ENCODE data around the gene IRS2. TPM values are rescaled to one million over a fixed set of nuclear protein-coding genes. Genes with fewer than 3 reads are reported as not detected.

IRS2 gene
- total RNA-seq, 2 donors from 2014 or later: 15.9 to 25.1 TPM

DNA sequence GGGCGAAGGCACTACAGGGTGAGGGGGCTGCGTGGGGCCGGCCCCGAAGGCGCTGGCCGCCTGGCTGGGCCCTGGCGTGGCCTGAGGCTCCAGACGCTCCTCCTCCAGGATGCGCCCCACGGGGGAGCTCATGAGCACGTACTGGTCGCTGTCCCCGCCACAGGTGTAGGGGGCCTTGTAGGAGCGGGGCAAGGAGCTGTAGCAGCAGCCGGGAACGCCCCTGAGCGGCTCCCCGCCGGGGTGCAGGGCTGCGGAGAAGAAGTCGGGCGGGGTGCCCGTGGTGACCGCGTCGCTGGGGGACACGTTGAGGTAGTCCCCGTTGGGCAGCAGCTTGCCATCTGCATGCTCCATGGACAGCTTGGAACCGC is 3.0 kb downstream of the IRS2 start:
- no peak for DNase-seq (ENCODE audit: low spot score)
- intact Hi-C loops (cut with DNase I): loop anchor here (5.0 to 10.0 kb wide), 3 partner anchors 329 to 819 kb away; no protein-coding TSS in a partner anchor

DNA sequence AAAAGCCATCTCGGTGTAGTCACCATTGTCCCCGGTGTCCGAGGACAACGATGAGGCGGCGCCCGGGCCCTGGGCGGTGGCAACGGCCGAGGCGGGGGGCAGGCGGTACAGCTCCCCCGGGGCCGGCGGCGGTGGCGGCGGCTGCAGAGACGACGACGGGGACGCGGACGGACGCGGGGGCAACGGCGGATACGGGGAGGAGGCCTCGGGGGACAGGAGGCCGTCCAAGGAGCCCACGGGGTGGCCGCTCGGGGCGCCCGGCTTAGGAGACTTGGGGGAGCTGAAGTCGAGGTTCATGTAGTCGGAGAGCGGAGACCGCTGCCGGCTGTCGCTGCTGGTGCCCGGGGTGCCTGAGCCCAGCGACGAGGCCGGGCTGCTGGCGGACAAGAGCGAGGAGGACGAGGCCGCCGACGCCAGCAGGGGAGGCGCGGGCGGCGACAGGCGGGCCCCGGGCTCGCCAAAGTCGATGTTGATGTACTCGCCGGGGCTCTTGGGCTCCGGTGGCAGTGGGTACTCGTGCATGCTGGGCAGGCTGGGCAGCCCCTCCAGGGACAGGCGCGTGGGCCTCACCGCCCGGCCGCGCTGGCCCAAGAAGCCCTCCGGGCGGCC is 3.5 kb downstream of the IRS2 start:
- intact Hi-C loops (cut with DNase I): loop anchor here (5.0 to 10.0 kb wide), 3 partner anchors 329 to 818 kb away; no protein-coding TSS in a partner anchor
- DNase-seq (ENCODE audit: low spot score): no peak

DNA sequence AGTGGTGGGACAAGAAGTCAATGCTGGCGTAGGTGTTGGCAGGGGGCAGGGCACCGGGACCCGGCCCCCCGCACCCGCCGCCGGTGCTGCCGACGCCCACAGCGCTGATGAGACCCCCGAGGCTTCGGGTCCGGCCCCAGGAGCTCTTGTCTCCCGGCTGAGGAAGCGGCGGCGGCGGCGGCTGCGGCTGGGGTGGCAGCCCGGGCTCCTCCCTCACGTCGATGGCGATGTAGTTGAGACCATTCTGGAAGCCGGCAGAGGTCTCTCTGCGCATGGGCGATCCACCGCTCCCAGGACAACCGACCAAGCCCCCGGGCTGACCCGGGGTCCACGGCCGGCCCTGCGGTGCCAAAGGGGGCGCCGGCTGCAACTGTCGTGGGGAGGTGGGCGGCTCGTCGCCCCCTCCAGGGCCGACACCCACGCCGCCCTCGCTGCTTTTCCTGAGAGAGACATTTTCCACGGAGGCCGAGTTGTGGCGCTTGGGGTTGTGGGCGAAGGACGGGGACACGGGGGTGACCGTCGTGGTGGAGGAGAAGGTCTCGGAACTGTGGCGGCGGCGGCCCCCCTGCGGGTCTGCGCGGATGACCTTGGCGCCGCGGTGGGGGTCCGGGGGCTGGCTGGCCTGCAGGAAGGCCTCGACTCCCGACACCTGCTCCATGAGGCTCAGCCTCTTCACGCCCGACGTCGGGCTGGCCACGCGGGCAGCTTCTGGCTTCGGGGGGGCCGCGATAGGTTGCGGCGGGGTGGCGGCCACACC is 4.1 kb downstream of the IRS2 start:
- DNase-seq (ENCODE audit: low spot score): no peak
- intact Hi-C loops (cut with DNase I): loop anchor here (5.0 to 10.0 kb wide), 3 partner anchors 330 to 817 kb away; no protein-coding TSS in a partner anchor

DNA sequence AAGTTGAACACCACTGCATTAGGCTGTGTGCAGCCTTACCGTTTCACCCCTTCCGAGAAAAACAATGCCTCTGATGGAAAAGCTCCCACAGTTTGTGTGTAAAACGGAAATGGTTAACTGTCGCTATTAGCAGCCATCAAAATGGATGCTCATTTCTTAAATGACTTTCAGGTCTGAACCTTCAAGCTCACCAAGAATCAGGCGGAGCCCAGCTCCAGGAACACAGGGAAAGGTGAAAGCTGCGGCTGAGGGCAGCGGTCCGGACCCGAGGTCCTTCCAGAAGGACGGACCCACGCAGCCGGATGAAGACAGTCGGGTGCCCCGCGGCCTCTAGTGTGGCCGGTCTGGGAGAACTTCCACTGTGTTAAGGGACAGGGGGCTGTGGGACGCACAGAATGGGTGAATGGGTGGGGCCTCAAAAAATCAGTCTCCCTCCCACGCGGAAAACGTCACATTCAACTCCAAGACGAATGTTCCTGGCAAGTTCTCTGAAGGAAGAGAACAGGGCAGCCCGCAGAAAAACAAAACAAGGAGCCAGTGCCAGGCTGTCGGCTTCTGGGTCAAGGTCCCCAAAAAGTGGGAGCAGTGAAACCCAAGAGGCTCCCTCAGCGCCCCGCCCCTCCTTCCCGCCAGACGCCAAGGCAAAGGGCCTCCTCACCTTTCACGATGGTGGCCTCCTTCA is 4.9 kb downstream of the IRS2 start:
- no peak for DNase-seq (ENCODE audit: low spot score)
- intact Hi-C loops (cut with DNase I): loop anchor here (5.0 to 10.0 kb wide), 3 partner anchors 331 to 817 kb away; no protein-coding TSS in a partner anchor

DNA sequence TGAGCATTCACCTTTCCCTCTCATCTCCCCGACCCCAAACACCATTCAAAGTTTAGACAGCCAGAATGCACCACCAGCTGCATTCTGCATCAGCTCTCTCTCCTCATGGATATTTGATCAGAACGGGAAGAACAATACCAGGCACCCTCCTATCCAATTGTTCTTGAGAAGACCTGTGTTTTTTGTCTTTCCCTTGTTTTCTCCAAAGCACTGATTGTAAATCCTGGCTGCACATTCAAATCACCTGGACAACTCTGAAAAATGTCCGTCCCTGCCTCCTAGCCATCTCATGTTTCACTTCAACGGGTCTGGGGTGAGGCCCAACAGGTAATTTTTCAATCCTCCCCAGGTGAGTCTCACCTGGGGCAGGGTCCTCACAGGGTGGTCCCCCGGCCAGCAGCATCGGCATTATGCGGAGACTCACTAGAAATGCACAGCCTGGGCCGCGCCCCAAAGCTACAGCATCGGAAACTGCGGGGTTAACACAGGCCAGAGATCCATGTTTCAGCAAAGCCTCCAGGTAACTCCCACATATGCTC is 5.5 kb downstream of the IRS2 start:
- no peak for DNase-seq (ENCODE audit: low spot score)
- intact Hi-C loops (cut with DNase I): loop anchor here (5.0 to 10.0 kb wide), 3 partner anchors 331 to 816 kb away; no protein-coding TSS in a partner anchor

DNA sequence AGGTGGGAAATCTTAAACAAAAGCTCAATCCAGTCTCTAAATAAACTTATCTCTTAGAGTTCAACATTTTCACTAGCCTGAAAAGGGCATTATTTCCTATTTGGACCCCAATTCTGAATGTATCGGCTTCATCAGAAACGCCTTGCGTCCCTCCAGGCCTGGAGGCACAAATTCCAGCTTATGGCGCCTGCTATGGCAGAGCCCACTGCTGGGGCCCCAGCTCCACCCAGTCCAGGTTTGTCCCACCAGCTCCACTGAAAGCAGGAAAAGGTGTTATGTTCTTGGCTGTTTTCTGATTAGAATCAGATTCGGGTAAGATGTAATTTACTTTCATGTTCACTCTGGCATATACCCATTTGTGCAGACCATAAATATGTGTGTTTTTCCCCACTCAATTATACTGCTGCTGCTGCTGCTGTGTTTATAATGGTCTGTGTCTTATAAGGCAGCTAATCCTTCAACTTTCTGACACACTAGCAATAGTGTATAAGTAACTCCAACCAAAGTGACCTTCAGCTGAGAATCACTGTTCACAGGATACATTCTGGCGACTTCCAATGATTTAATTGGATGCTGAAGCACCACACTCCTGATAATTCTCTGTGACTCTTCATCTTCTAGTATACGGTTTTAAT is 6.4 kb downstream of the IRS2 start:
- no peak for DNase-seq (ENCODE audit: low spot score)

DNA sequence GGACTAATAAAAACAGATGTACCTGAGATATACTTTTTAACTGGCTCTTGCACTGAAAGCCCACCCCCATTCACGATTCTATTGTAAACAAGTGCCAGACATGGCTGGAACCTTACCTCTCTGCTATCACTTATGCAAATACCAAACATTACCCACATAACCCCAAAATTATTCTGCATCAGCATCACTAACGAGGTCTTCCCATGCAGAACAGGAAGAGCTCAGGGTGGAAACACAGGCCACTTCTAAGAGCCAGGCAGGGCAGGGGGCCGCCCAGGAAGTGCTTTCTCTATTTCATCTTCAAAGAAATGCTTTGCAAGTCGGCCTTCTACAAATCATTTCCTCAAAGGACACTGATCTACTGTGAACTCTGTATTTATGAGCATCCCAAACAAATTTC is 7.3 kb downstream of the IRS2 start:
- intact Hi-C loops (cut with DNase I): no loop called here
- DNase-seq (ENCODE audit: low spot score): no peak

More for the DNA sequence above, 6.4 kb downstream of the IRS2 start:
- intact Hi-C loops (cut with DNase I): loop anchor here (5.0 to 10.0 kb wide), 3 partner anchors 332 to 815 kb away; no protein-coding TSS in a partner anchor

DNA sequence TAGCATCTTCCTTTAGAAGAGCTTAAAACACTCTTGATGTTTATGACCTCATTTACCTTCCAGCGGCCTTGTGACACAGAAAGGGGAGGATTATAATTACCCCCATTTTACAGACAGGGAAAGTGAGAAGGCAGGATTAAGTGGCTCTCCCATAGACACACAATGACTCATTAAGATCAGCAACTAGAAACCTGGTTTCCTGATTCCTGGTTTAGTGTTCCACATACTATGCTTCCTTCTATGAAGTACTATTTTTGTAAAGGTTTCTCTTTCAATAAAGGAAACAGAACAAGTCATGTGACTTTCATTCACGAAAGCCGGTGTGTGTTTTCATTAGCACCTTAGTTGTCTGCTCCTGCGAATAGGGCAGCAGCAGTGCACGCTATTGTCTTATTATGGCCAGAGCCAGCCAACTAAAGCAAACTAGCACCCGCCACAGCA is 8.3 kb downstream of the IRS2 start:
- intact Hi-C loops (cut with DNase I): no loop called here
- DNase-seq (ENCODE audit: low spot score): no peak

DNA sequence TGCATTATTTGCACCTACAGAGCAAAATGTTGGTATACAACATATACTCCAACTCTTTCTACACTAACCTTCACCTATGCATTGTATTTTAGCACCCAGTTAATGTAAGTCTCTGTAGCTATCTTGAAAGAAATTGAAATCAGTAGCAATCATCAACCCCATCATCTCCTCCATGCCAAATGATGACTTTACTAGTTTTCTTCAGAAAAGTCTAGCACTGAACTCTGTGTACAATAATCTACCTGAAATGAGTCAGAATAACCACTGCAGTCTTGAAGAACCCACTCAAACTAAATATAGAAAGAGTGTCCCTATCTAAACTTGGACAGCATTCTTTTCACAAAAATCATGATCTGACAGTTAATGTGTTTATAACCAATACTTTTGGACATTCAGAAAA is 9.8 kb downstream of the IRS2 start:
- no peak for DNase-seq (ENCODE audit: low spot score)
- intact Hi-C loops (cut with DNase I): no loop called here

DNA sequence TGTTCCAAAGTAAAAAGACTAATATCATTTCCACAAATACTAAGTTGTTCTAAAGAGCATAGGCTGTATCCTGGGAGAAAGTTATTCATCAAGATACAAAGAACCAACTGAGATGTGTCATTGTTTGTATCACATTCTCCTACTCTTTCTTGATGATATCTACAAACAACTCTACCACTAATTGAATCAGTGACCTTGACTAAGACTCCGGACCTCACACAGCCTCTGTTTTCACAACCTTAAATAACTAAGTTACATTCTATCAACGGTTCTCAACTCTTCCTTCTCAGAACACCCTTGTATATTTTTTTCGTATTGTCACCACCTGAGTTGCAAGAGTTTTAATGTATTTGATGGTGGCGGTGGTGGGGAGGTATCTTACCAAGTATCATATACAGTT is 12.6 kb downstream of the IRS2 start:
- intact Hi-C loops (cut with DNase I): no loop called here
- DNase-seq (ENCODE audit: low spot score): no peak

DNA sequence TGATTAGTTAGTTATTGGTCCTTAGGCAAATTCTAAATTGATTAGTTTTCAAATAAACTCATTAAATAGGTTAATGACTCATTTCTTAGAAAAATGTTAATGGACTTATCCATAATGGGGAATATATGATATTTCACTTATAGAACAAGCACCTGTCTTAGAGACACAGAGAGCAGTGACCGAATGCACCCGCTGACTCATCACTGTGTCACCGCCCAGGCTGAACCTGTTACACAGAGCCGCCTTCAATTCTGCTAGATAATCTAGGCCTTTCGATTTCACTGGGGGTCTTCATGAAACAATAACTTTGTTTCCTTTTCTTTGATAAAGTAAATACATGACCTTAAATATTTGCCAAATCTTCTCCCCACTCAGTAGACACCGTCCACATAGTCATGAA is 13.1 kb downstream of the IRS2 start:
- intact Hi-C loops (cut with DNase I): no loop called here
- DNase-seq (ENCODE audit: low spot score): no peak

DNA sequence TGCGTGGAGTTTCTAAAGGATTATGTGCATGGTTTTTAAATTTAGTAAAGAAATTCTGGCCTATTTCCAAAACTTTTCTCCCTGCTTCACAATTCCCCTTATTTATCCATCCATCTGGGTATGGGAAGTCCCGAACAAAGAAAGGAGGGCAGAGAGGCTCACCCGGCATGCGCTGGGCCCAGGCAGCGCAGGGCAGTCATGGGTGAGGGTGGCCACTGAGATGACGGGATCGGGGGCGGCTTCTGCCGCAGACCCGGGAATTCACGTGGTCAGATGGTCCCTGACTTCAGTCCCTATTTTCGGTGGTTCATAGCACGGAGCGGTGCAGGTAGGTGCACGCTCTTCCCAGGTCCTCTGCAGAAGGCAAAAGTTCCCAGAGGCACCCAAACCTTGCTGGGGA is 14.5 kb downstream of the IRS2 start:
- intact Hi-C loops (cut with DNase I): no loop called here

DNA sequence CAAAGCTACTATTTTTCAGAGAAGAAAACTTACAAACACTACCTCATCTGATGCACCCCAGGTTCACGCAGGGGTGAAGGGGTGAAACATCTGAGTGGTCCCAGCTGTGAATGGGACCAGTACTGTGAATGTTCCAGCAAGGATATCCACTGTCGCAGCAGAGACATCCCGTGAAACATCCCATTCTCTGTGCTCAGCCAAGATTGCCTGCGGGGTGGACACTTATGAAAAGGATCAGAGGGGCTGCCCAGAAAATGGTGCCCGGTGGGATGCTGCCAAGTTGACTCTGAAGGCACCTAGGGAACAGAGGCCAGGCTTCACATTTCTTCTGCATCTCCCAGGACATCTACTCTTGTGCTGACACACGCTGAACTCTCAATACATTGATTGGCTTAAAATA is 15.9 kb downstream of the IRS2 start:
- no peak for DNase-seq (ENCODE audit: low spot score)

More for the DNA sequence above, 14.5 kb downstream of the IRS2 start:
- DNase-seq (ENCODE audit: low spot score): no peak

DNA sequence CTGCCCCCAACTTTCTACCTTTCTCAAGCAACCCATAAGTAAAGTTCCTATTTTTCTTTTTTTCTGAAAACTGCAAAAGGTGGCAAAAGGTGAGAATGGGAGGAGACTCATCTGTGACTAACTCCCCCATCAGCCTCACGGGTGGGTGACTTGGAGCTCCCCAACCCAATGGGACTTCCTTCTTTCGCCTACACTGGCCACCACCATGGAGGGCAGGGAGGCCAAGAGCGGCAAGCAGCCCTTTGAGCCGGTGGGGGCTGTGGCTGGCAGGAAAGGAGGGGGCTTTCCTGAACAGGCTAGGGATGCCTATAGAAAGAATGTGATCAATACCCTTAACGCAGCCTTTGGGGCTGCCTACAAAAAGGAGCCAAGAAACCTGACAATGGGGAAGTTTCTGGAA is 16.5 kb downstream of the IRS2 start:
- intact Hi-C loops (cut with DNase I): no loop called here

More for the DNA sequence above, 15.9 kb downstream of the IRS2 start:
- intact Hi-C loops (cut with DNase I): no loop called here

DNA sequence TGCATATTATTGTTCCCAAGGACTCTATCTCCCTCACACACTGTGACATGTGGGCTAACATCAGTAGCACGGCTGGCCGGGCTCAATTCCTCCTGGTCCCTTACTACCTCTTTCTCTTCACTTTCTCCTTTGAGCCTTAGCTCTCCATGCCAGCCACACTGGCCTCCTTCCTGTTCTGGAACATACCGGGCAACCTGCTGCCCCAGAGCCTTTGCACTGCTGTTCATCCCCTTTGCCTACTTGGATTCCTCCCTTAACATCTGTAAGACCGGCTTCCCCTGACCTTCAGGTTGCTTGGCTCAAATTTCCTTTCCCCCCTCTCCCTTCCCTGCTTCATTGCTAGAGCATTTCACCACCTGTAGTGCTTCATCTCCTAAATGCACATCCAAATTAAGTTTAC is 17.1 kb downstream of the IRS2 start:
- intact Hi-C loops (cut with DNase I): no loop called here
- DNase-seq (ENCODE audit: low spot score): no peak

More for the DNA sequence above, 16.5 kb downstream of the IRS2 start:
- no peak for DNase-seq (ENCODE audit: low spot score)

DNA sequence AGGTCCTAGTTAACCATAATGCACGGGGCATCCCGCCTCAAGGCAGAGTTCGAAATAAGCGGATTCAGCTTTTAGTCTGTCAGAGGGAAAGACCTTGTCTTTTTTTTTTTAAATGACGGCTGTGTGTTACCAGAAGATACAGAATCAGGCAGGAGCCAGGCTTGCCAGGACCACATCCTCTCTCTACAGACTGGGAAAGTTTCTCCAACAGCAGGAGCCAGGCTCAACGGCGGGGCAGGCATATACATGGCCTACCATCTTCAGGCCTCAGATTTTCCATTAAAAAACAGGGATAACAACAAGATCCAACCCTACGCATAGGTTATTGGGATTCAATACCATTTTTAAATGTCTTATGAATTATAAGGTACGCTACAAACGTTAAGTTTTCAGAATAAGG is 17.8 kb downstream of the IRS2 start:
- no peak for DNase-seq (ENCODE audit: low spot score)
- intact Hi-C loops (cut with DNase I): no loop called here

DNA sequence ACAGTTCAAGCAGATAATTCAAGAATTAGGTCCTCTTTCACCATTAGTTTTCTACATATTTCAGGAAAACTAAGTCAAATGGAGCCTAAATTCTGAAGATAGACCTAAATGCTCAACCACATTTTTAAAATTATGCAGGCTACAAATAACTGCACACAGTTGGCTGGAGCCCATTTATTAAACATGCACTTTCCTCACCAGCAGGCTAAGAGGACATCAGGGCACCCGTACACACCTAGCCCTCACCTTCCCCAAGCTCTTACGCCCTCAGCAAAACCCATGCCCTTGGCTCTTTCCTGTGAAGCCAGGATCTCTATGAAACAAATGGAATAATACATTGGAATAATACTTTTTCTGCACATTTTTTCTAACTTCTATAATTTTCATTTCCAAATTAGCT is 18.2 kb downstream of the IRS2 start:
- DNase-seq (ENCODE audit: low spot score): no peak
- intact Hi-C loops (cut with DNase I): no loop called here

DNA sequence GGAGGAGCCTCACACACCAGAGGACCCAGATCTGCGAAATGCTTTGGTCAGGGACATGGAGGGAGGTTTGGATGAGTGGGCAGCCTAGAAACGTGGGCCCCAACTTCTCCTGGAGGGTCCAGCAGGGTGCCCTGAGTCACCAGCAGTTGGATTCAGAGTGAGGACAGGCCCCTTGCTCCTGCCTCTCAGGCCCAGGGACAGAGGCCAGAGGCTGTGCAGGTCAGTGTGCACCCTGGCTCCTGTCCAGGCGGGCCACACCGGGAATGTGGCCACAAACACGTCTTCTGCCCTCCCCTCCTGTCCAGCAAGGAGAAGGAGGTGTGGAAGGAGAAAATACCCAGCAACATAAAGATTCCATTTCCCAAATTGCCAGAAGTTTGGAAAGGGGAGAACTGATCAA is 19.4 kb downstream of the IRS2 start:
- DNase-seq (ENCODE audit: low spot score): no peak
- intact Hi-C loops (cut with DNase I): no loop called here

Measured in posterior vena cava (tissue), 2 donors.